Activated CD8-positive, alpha-beta memory T cell treated with anti-CD3 and anti-CD28 coated beads for 1 hour (primary cell): ENCODE measurements around the gene OR4F6.
"Not testable (repeated sequence)": the region's sequence is repeated elsewhere in the genome, so short reads cannot be mapped to it uniquely, and the experiment has no call there.

ENCODE experiments used
- DNase-seq, 2 donors: peaks; one replicate each; pipeline ENCODE4 v3.0.0-alpha.2; 2020; ENCODE audit warnings: low read depth in 1 of 2; ENCODE audit errors: extremely low read depth in 1 of 2

Gene OR4F6, protein sequence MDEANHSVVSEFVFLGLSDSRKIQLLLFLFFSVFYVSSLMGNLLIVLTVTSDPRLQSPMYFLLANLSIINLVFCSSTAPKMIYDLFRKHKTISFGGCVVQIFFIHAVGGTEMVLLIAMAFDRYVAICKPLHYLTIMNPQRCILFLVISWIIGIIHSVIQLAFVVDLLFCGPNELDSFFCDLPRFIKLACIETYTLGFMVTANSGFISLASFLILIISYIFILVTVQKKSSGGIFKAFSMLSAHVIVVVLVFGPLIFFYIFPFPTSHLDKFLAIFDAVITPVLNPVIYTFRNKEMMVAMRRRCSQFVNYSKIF

DNA sequence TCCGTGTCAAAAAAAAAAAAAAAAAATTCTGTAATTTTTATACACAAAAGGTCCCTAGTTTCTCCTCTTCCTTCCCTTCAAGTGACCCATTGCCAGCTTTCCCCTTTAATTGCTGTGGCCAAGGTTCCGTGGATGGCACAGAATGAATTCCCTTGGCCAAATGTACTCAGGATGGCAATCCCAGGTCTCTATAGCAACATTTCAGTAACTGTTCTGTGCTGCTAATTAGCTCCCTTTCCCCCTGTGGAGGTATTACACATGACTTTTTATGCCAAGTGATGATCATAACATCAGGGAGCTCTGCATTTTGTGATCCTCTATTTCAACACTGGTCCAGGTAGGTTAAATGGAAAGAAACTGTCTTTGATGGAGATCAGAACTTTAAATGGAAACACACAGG is at the start of gene OR4F6:
OR4F6 (plus strand) TSS at position 301 of the 400 bp plus-strand sequence. CDS start 2,211 bp downstream, outside the sequence.
- DNase-seq, result no peak

DNA sequence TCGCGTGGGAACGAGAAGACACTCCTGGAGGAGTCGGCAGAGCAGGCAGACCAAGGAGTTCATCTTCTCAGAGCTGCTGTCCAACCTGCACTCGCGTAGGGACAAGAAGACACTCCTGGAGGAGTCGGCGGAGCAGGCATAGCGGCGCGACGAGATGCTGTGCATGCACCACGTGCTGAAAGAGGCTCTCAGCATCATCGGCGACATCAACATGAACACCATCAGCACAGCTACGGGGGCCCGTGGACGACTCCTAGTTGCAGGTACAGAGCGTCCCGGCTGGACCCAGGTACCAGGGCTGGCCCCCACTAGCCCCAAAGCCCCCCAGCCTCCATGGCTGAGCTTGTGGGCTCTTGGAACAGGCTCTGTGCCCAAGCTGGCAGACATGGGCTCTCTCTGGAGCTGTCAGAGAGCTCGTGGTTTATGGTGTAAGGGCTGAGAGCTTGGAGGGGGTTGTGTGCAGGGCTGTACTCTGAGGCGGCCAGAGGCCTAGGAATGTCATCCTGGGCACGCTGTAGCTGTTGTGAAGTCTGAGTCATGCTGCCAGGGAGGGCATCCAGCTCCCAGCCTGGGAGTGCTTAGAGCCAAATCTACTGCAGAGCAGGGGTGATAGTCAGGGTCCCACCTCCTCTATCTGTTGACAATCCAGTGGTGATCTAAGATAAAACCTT is 38.5 kb upstream of the OR4F6 start:
- DNase-seq, result not testable (repeated sequence)

DNA sequence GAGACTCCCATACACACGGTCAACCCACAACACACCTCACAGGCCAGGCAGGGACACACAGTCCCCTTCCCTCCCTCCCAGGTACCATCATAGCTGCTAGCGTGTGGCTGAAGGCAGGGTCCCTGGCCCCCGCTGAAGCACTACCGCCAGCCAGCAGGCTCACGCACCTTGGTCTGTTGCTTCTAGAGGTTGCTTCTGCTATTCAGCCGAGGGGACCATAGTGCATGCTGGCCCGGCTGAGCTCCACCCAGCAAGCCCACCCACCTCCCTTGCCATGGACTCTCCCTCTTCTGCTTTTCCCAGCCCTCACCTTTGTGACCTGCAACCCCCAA is 38.0 kb upstream of the OR4F6 start:
- not testable (repeated sequence) for DNase-seq

DNA sequence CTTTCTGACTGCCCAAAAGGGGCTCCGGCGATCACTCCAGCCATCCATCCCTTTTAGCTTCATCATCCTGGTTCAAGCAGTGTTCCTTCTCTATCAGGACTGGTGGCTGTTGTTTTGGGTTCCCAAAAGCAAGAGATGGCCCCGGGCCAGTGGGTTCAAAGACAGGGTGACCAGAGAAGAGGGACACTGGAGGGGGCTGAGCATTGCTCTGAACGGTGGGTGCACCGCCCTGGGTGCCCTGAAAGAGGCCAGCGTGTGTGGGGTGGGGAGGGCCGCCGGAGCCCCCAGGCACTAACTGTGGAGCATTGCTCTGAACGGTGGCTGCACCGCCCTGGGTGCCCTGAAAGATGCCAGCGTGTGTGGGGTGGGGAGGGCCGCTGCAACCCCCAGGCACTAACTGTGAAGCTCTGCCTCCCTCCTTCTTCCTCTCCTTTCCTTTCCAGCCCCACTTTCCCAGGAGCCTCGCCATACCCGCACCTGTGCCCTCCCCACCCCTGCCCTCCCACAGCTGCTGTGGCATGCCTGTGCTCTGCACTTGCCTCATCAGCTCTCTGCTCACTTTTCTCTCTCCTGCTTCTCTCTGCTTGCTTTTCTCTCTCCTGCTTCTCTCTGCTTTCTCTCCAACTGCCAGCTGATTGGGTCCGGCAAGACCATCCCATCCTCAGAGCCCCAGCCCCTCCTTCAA is 37.4 kb upstream of the OR4F6 start:
- DNase-seq, result no peak

DNA sequence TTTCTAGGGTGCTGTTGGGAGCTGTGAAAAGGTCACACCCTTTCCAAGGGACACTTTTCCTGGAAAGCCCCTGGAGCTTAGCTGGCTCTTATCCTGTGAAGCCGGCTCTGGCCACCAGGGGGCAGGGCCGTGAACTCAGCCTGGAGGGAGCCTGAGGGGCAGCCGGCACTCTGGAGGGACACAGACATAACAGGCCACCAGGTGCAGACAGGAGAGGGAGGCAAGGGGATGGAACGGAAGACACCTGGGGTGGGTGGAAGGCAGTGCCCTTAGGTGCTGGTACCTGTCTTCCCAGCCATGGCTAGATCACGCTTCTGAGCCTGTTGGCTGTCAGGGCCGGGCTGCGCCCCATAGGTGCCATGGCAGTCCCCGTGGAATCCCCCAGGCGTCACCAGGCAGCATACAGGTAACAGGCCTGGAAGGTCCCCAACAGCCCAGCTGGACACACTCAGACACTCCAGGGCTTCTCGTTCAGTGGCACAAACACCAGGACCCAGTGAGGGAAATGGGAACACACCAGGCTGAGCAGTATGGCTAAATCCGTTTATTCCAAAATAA is 36.1 kb upstream of the OR4F6 start:
- not testable (repeated sequence) for DNase-seq

DNA sequence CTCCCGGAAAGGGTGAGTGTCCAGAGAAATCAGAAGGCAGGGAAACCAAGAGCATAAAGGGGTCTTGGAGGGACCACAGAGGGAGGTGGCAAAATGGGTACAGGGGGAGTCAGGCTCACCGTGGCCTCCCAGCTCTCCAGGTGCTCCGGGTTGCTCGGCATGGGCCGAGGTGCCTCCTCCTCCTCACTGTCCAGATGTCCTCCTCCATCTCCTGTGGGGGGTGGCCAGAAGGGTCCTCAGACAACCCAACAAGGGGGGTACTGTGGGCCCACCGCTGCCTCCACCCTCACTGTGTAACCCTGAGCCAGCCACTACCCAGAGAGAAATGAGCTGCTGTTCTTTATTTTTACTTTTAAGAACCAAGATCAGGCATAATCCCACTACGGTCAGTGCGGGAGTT is 30.4 kb upstream of the OR4F6 start:
- DNase-seq, result no peak

DNA sequence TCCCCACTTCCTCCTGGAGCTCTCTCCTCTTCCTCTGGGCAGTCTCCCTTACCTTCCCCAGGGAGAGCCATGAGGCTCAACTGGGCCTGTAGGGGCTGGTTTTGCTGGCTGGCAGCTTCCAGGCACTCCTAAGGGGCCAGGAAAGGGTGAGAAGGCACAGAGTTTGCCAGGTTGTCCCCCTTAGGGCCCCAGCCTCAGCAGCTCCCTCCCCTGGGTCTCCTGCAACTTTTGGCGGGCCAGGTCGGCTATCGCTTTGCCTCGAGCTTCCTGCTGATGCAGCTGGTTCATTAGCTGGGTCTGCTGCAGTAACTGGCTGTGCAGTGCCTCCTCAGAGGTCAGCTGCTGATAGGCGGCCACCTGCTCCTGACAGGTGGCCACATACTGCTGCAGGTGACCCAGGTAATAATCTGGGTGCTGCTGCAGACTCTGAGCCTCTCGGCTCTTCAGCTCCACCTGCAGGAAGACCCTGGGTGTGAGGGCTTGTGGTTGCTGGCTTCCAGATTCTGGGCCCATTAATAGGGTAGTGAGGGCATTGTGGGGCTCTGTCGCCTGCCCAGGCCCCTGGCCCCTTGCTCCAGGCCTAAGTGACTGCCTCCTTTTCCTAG is 29.7 kb upstream of the OR4F6 start:
- no peak for DNase-seq

DNA sequence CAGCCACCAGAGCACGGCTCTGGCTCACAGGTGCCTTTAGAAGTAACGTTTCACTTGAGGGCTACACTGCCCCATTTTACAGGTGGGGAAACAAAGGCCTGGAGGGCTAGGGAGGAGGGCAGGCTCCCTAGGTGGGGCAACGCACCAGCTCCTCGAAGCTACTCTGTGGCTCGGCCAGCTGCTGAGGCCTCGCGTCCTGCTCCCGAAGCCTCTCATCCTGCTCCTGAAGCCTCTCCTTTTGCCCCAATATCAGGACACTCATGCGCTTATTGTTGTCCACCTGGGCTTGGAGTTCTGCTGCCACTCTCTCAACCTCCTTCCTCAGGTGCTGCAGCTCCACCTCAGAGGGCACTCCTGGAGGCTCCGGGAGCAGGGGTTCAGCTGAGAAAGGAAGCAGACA is 28.2 kb upstream of the OR4F6 start:
- no peak for DNase-seq

DNA sequence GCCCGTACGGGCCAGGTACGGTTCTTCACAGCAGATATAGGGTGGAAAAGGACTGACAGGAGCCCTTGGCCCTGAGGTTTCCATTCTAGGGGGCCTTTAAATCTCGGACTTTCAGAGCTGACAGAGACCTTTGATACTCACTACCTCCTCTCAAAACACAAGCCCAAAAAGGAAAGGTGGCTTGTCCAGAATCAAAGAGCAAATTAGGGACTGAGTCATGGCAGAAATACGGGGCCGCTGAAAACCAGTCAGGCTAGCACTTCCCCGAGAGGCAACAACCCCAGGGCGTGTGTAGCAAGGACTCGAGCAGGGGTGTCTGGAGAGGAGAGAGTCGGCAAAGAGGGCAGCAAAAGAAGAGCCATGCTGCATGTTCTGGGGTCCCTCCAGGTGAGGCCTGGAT is 24.7 kb upstream of the OR4F6 start:
- DNase-seq, result not testable (repeated sequence)

DNA sequence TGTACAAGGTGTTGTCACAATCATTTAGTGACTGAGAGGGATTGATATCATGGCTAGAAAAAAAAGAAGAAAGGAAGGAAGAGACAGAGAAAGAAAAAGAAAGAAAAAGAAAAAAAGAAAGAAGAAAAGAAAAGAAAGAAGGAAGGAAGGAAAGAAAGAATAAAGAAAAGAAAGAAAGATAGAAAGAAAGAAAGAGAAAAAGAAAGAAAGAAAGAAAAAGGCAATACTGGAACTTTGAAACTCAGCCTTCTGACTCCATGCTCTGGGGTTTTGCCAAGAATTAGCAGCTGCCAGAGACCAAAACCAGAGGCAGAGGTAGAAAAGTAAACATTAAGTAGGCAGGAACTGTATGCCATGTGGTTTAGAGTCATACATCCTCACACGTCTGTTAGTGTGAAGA is 23.1 kb upstream of the OR4F6 start:
- not testable (repeated sequence) for DNase-seq

DNA sequence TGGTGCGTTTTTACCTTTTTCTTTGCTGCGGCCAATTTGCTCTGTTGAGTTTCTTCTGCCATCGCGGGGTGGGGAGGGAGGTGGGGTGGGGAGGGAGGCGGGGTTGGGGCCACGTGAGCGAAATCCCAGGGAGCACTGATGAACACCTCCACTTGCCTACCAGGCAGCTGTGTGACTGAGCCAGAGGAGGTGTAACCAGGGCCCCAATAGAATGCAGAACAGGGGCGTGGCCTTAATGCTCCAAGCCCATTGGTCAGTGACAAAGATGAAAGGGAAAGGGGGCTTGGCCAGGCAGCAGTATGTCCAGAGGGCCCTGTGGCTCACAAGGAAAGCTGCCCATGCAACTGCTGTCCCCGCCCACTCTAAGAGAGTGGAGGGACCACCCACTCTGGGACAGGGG is 21.4 kb upstream of the OR4F6 start:
- DNase-seq, result no peak

DNA sequence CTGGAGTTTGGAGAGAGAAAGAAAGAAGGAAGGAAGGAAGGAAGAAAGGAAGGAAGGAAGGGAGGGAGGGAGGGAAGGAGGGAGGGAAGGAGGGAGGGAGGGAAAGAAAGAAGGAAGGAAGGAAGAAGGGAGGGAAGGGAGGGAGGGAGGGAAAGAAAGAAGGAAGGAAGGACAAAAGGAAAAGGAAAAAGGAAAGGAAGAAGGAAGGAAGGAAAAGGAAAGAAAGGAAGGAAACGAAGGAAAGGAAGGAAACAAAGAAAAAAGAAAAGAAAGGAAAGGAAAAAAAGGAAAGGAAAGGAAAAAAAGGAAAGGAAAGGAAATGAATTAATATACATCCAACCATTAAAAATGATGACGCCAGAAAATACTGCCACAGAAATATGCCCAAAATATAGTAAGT is 18.7 kb upstream of the OR4F6 start:
- no peak for DNase-seq

DNA sequence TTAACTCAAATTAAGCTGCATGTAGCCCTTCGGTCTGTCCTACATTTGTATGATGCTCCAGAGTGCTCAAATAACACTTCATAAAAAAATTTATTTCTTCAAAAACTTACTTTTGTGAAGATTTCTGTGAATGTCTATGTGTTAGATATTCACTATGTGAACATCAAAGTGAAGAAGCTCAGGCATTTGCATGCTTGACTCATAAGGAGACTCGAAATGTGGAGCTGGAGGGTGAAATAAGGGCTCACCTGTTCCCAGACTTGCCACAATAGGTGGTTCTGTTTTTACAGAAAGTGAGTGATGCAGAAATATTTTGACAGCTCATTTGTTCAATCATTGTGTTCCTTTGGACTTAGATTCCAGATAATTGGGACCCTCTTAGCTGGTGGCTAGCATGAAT is 16.9 kb upstream of the OR4F6 start:
- DNase-seq, result not testable (repeated sequence)

DNA sequence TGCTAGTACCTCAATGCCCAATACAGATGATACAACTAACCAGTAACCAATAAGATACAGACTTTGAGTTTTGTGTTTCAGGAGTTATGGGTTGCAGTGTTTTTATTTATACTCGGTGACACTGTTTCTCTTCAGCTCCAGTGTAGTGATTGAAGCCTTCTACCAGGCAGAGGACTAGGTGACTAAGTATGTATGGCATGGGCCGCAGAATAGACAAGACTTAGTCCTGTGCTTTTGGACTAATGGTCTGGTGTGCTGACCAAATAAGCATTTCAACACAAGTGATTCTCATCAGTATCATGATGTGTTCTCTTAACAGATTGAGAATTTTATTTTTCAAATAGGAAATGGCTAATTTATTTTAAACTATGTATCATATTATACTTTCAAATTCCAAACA is 15.3 kb upstream of the OR4F6 start:
- not testable (repeated sequence) for DNase-seq

DNA sequence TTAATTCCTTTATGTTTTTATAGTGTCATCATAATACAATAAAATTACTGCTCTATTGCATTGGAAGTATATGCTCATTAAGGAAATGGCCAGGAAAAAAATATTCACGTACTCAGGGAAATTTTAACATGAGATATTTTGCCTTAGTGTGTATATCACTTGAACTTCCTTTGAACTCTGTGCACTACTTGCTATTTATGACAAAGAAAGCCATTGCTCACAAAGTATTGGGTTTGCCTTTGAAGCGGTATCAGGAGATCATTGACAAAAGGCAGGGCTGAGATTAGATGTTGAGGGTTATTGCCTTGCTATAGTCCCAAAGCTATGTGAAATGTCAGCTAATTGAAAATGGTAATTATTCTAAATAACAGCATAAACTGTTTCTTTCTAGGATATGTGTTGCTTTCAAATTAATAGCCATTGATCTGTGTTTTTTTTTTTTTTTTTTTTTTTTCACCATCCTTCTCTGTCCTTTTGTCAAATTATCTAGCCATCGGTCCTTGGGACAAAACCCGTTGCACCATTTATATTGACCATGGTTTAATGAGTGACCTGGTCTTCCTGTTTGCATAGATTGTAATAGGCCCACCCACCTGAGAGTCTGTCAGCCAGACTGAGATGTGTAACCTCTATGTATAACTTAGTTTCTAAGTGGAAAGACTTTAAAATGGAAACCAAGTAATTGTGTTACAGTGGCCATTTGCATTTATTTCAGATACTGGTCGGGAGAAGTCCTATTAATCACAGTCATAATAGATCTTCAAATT is 14.6 kb upstream of the OR4F6 start:
- DNase-seq, result not testable (repeated sequence)

DNA sequence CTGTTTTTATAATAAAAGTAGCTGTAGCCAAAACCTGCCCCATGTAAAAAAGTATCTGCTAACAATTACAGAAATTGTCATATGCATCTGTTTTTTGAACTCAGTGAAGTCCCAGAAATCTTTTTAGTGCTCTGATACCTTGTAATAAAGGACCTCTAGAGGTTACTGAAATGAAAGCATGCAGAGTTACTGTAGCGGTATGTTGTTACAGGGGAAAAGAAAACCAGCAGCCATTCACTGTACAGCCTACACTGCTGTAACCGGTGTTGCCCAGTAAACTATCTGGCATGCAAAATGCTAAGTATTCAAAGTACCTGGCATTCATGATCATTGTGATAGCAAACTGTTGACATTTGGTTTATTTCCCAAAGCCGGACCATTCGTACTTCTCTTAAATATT is 12.6 kb upstream of the OR4F6 start:
- not testable (repeated sequence) for DNase-seq

DNA sequence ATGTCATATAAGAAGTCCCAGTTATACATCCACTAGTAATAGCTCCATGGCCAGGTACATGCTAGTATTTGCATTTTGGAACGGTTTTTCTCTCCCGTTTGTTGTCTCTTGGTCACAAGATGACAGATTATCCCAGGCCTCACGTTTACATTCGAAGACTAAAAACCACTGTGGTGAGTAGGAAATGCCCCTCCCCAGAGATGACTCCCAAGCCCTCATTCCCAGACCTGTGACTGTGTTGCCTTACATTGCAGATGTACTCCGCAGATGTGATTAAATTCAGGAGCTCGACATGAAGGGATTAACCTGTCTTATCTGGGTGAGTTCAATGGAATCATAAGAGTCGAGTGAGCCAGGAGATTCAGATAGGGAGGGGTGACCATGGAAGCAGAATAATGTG is 9.3 kb upstream of the OR4F6 start:
- DNase-seq, result not testable (repeated sequence)

DNA sequence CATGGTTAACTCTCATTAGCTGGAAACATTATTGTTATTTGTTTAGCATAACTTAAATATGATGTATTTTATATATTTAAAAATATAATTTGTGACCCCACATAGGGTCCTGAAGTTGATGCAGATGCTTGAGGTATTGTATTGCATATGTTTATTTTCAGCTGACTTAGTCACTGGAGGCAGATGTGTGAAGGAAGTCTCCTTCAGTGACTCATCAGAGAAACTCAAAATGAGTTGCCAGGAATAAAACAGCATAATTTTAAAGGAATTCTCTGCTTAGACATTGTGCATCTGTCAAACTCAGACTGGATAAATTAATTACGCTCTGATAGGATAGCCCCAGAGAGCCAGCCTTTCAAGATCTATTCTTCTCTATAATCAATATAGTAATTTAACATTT is 7.9 kb upstream of the OR4F6 start:
- no peak for DNase-seq

DNA sequence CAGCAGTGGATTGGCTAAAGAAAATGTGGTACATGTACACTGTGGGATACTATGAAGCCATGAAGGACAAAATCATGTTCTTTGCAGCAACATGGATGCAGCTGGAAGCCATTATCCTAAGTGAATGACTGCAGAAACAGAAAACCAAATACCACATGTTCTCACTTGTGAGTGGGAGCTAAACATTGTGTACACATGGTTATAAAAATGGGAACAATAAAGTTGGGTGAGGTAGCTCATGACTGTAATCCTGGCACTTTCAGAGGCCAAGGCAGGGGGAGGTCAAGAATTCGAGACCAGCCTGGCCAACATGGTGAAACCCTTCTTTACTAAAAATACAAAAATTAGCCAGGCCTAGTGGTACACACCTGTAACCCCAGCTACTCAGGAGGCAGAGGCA is 3.6 kb upstream of the OR4F6 start:
- DNase-seq, result no peak

DNA sequence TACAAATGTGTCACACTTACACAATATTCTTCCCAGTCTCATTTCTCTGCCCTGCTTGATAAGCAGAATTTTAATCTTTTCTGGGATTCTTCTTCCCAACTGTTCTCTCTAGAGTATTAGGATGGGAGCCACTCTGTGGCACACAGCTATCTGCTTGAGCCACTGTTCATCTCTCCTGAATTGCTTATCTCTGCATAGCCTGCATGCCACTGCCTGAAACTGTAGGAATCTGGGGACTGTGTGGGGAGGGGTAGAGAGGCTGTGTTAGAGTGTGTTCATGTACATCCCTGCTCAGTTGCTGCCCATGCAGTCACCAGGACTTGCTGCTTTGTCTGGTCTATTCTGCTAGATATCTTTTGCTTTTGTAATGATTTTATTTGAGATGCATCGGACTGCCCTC is 2.3 kb upstream of the OR4F6 start:
- DNase-seq, result no peak

DNA sequence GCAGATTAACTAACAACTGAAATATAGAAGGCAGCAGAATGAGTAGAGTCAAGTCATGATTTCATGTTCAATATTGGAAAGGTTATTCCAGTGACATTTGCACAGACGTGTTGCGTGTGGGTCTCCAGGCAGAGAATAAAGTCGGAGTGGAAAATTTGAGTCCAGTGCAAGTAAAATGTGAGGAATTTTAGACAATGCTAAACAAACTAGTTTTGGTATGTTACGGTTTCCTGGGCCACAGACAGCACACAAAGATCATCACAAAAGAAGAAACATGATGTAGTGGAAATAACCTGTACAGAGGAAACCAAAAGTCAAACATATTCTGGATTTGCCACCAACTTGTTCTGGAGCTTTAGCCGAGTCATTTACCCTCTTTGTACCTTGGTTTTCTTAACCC is 367 bp downstream of the OR4F6 start:
- DNase-seq, result no peak
